ENCODE measurements around the gene CLEC7A.
A peak's percentile ranks its signal among the peaks of the same experiment; 100 is the strongest.

The CLEC7A gene

GRCh38 chr12:10130042-10130441, at the start of gene CLEC7A:
Gene CLEC7A (minus strand): TSS chr12:10130199. CDS start chr12:10130082, 117 bp downstream.
- no peaks in the 10 kb centered on the region for H3F3A ChIP-seq (ENCODE audit: low read depth)
- peak within 1 kb of the TSS; percentile 26 for H3K4me3 ChIP-seq (ENCODE audit: low read length, poor library complexity, severe bottlenecking)
- H3K9ac ChIP-seq (ENCODE audit: low read depth, low read length, poor library complexity, severe bottlenecking) = no peak within 1 kb of the TSS
- H4K20me1 ChIP-seq (ENCODE audit: insufficient read depth, low read length, poor library complexity, severe bottlenecking) = no peaks in the 10 kb centered on the region
- H3K36me3 ChIP-seq (ENCODE audit: insufficient read depth, low read length) = no peaks in the 10 kb centered on the region
- H3K9me2 ChIP-seq (replicated peaks; ENCODE audit: low read depth, low read length) = no peaks in the 10 kb centered on the region
- TF ChIP-seq EZH2phosphoT487 (IDR thresholded peaks at IDR 0.05; ENCODE audit: borderline replicate concordance) = no peak
- TF ChIP-seq CTCF (conservative IDR thresholded peaks at IDR 0.05; ENCODE audit: low read length) = no peak
- H2AFZ ChIP-seq (ENCODE audit: low read length) = peak within 1 kb of the TSS; percentile 52; the same call in 1 of the 2 replicates
- no peaks in the 10 kb centered on the region for H3K79me2 ChIP-seq (ENCODE audit: insufficient read depth, low read length)
- H3K27me3 ChIP-seq (ENCODE audit: insufficient read depth, low read length, poor library complexity, severe bottlenecking) = no peaks in the 10 kb centered on the region
- peak within 1 kb of the TSS; percentile 27 for H3K4me2 ChIP-seq (ENCODE audit: low read depth, low read length, poor library complexity, severe bottlenecking)
- H3K4me1 ChIP-seq (ENCODE audit: insufficient read depth, low read length, poor library complexity, severe bottlenecking) = peaks cover 11% of the 10 kb centered on the region
- no peaks in the 10 kb centered on the region for H3K9me3 ChIP-seq (ENCODE audit: insufficient read depth, low read depth, low read length)

- Histone ChIP-seq H3K4me3 (ENCODE audit: low read length, poor library complexity, severe bottlenecking) (no peak overlapping the region), H3K9me2 (replicated peaks; ENCODE audit: low read depth, low read length) (no peaks in the 10 kb centered on the region), H3K79me2 (ENCODE audit: insufficient read depth, low read length) (no peaks in the 10 kb centered on the region), H3K27me3 (ENCODE audit: insufficient read depth, low read length, poor library complexity, severe bottlenecking) (no peaks in the 10 kb centered on the region), H3K4me2 (ENCODE audit: low read depth, low read length, poor library complexity, severe bottlenecking) (no peak overlapping the region), H3K9ac (ENCODE audit: low read depth, low read length, poor library complexity, severe bottlenecking) (no peak overlapping the region), H3F3A (ENCODE audit: low read depth) (no peaks in the 10 kb centered on the region), H4K20me1 (ENCODE audit: insufficient read depth, low read length, poor library complexity, severe bottlenecking) (no peaks in the 10 kb centered on the region), H3K9me3 (ENCODE audit: insufficient read depth, low read depth, low read length) (no peaks in the 10 kb centered on the region), H3K36me3 (ENCODE audit: insufficient read depth, low read length) (no peaks in the 10 kb centered on the region), H2AFZ (ENCODE audit: low read length) (no peak overlapping the region), H3K4me1 (ENCODE audit: insufficient read depth, low read length, poor library complexity, severe bottlenecking) (no peaks in the 10 kb centered on the region)
- TF ChIP-seq CTCF (conservative IDR thresholded peaks at IDR 0.05; ENCODE audit: low read length) (no peak), EZH2phosphoT487 (IDR thresholded peaks at IDR 0.05; ENCODE audit: borderline replicate concordance) (no peak)
These were observed 49.8 kb upstream of the CLEC7A start for GRCh38 chr12:10179776-10180181.

- H3K4me2 ChIP-seq (ENCODE audit: low read depth, low read length, poor library complexity, severe bottlenecking) = no peak within 1 kb of the TSS
- H3K4me3 ChIP-seq (ENCODE audit: low read length, poor library complexity, severe bottlenecking) = no peak within 1 kb of the TSS
- H3K9me2 ChIP-seq (replicated peaks; ENCODE audit: low read depth, low read length) = no peaks in the 10 kb centered on the region
- H3K36me3 ChIP-seq (ENCODE audit: insufficient read depth, low read length) = no peaks in the 10 kb centered on the region
- no peaks in the 10 kb centered on the region for H3K4me1 ChIP-seq (ENCODE audit: insufficient read depth, low read length, poor library complexity, severe bottlenecking)
- no peaks in the 10 kb centered on the region for H3F3A ChIP-seq (ENCODE audit: low read depth)
- no peaks in the 10 kb centered on the region for H3K27me3 ChIP-seq (ENCODE audit: insufficient read depth, low read length, poor library complexity, severe bottlenecking)
- H3K79me2 ChIP-seq (ENCODE audit: insufficient read depth, low read length) = no peaks in the 10 kb centered on the region
- no peak for TF ChIP-seq EZH2phosphoT487 (IDR thresholded peaks at IDR 0.05; ENCODE audit: borderline replicate concordance)
- no peak for TF ChIP-seq CTCF (conservative IDR thresholded peaks at IDR 0.05; ENCODE audit: low read length)
- H3K9ac ChIP-seq (ENCODE audit: low read depth, low read length, poor library complexity, severe bottlenecking) = no peak within 1 kb of the TSS
- no peaks in the 10 kb centered on the region for H3K9me3 ChIP-seq (ENCODE audit: insufficient read depth, low read depth, low read length)
- no peak within 1 kb of the TSS for H2AFZ ChIP-seq (ENCODE audit: low read length)
- H4K20me1 ChIP-seq (ENCODE audit: insufficient read depth, low read length, poor library complexity, severe bottlenecking) = no peaks in the 10 kb centered on the region
These were observed 48.8 kb upstream of the CLEC7A start, which contains the start of gene TMEM52B for GRCh38 chr12:10178821-10179220. Gene TMEM52B (plus strand): TSS chr12:10179032. CDS start chr12:10179575, 543 bp downstream.
